K562 (cell line): ENCODE results near the gene TP53I13.

Source experiments
- BHLHE40 ChIP-seq: IDR thresholded peaks from 2 replicates; pipeline ENCODE4 v1.6.1; 2011; ENCODE audit warnings: low read length, improper control_type of control experiment
- SAP30 ChIP-seq: fragments of 200-600 bp; sonication (generic); IDR thresholded peaks from 2 replicates; pipeline ENCODE4 v1.6.1; 2012; ENCODE audit warnings: borderline replicate concordance, low read depth, mild to moderate bottlenecking, moderate library complexity, low read length, control low read depth, inconsistent platforms; ENCODE audit not compliant: insufficient read depth, poor library complexity, severe bottlenecking
- ZBTB8A ChIP-seq: fragments of 450-650 bp; IDR thresholded peaks from 2 replicates; pipeline ENCODE4 v1.6.1; 2018; ENCODE audit warnings: mild to moderate bottlenecking, moderate library complexity; ENCODE audit not compliant: partially characterized antibody

GRCh38 chr17:29607557-29608195 is 39.2 kb downstream of the TP53I13 start:
- no peak for TF ChIP-seq ZBTB8A
- no peak for TF ChIP-seq BHLHE40
- no peak for TF ChIP-seq SAP30
